ENCODE measurements around the gene BPIFA2. TPM values are rescaled to one million over a fixed set of nuclear protein-coding genes. Genes with fewer than 3 reads are reported as not detected.

The BPIFA2 gene
- total RNA-seq, 1 experiment from 2014 or later = not detected

DNA sequence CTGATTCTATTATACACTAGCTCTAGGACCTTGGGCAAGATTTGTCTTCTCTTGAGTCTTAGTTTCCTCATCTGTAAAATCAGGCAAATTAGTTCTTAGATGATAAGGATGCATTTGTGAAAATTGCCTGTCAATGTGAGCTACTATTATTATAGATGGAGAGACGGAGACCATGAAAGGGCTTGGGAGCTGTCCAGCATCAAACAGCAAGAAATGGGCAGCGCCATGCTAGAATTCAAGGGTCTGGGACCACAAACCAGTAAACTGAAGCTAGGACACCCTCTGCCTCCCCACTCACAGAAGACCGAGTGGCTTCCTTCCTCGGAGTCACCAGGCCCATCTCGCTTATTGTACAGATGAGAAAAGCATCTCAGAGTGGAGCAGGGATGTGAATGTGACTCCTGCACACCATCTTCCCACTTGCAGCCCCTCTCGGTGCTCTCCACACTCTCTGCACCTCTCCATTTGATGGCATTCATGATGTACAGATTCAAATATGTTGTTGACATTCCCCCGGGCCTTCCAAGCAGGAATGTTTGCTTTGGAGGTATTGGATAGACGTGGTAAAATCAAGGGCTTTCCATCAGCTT is 25.0 kb downstream of the BPIFA2 start:
- WGBS (ENCODE audit: extremely low coverage, insufficient read length, low lambda C conversion rate) = no CpG with 5 or more reads among the region's 8 CpGs
- no peaks in the 10 kb centered on the region for H3K9me3 ChIP-seq (ENCODE audit: control insufficient read depth, low read depth, low read length)
- H2BK5ac ChIP-seq (ENCODE audit: insufficient read length, low read length) = no peak overlapping the region
- no peak overlapping the region for H3K27ac ChIP-seq (ENCODE audit: insufficient read length, low read depth, low read length)
- no peaks in the 10 kb centered on the region for H3K79me2 ChIP-seq (ENCODE audit: insufficient read depth, low read length)
- H3K4ac ChIP-seq (ENCODE audit: low read depth, low read length) = no peak overlapping the region
- no peaks in the 10 kb centered on the region for H4K20me1 ChIP-seq (ENCODE audit: control insufficient read depth, insufficient read depth, insufficient read length)
- no peak overlapping the region for H3K4me2 ChIP-seq (ENCODE audit: insufficient read depth, insufficient read length, low read length)
- H2BK120ac ChIP-seq (ENCODE audit: low read depth, low read length, poor library complexity, severe bottlenecking) = no peak overlapping the region
- no peak overlapping the region for H3K9ac ChIP-seq (ENCODE audit: extremely low read depth, insufficient read length, low read length)
- H3K56ac ChIP-seq (ENCODE audit: insufficient read length, low read depth, low read length) = no peak overlapping the region
- no peak overlapping the region for H3K14ac ChIP-seq (ENCODE audit: insufficient read depth, low read length)
- no peaks in the 10 kb centered on the region for H3K27me3 ChIP-seq (ENCODE audit: insufficient read depth, low read length)
- no peak overlapping the region for H2AK5ac ChIP-seq (ENCODE audit: insufficient read length, low read length)
- no peak overlapping the region for H4K8ac ChIP-seq (replicated peaks; ENCODE audit: insufficient read length, low read depth, low read length)
- Mint-ChIP-seq H3K9me3 (no peaks in the 10 kb centered on the region), H3K27me3 (ENCODE audit: low read depth) (peaks cover 49% of the 10 kb centered on the region), H3K4me3 (no peak overlapping the region), H3K36me3 (ENCODE audit: insufficient read depth in 1 of 3, low read depth in 3 of 3) (no peaks in the 10 kb centered on the region), H3K27ac (no peak overlapping the region), H3K4me1 (peaks cover 3 to 6% of the 10 kb centered on the region in 2 experiments; a peak in 3 of 4 replicates)
- no peak for TF ChIP-seq CTCF (conservative IDR thresholded peaks at IDR 0.05)
- no peak for DNase-seq
- H2BK15ac ChIP-seq (ENCODE audit: low read depth, low read length) = no peak overlapping the region
- H4K5ac ChIP-seq (ENCODE audit: insufficient read length, low read depth, low read length) = no peak overlapping the region
- H2BK20ac ChIP-seq (ENCODE audit: low read depth, low read length, poor library complexity, severe bottlenecking) = no peak overlapping the region
- H2AFZ ChIP-seq (ENCODE audit: low read length) = no peak overlapping the region
- no peak overlapping the region for H2BK12ac ChIP-seq (ENCODE audit: insufficient read length, low read depth, low read length)
- no peaks in the 10 kb centered on the region for H3K23me2 ChIP-seq (ENCODE audit: insufficient read length, low read depth, low read length, poor library complexity, severe bottlenecking)
- H3K4me1 ChIP-seq (ENCODE audit: insufficient read depth, low read length) = no peaks in the 10 kb centered on the region
- no peak overlapping the region for H3T11ph ChIP-seq (ENCODE audit: low read length)
- H4K91ac ChIP-seq (ENCODE audit: insufficient read length, low read depth, low read length) = no peak overlapping the region
- no peak overlapping the region for H3K18ac ChIP-seq (ENCODE audit: insufficient read length, low read depth, low read length)
- H3K79me1 ChIP-seq (ENCODE audit: insufficient read depth, low read depth, low read length, poor library complexity, severe bottlenecking) = no peaks in the 10 kb centered on the region
- H3K23ac ChIP-seq (ENCODE audit: insufficient read length, low read depth, low read length) = no peak overlapping the region
